Adrenal gland (tissue), 12 donors: Measurements from ENCODE around the gene PMEPA1. TPM values are rescaled to one million over a fixed set of nuclear protein-coding genes. Genes with fewer than 3 reads are reported as not detected.

ENCODE experiments used
- DNase-seq, 7 donors: peaks; one replicate each; pipeline ENCODE4 v3.0.0-alpha.2; 2019 to 2020
- H3K27ac ChIP-seq, 5 donors: fragments of 200-600 bp; sonication (generic) in 4 of 5; 1 replicate in 3 of 5; 2 replicates in 2 of 5; pipeline versions ENCODE4 v1.5.1 to v1.8.0; 2016 to 2020; ENCODE audit warnings: mild to moderate bottlenecking in 1 of 5
- H3K27me3 ChIP-seq: fragments of 200-600 bp; 2 replicates; pipeline ENCODE4 v1.8.0; 2021
- H3K36me3 ChIP-seq, 2 donors: fragments of 200-600 bp; replicated peaks in 1 of 2; 1 replicate in 1 of 2; 2 replicates in 1 of 2; pipeline versions ENCODE4 v1.5.1 to v1.8.0; 2018 to 2022
- H3K4me1 ChIP-seq, 2 donors: fragments of 200-600 bp; replicated peaks in 1 of 2; 1 replicate in 1 of 2; 2 replicates in 1 of 2; pipeline versions ENCODE4 v1.5.1 to v1.8.0; 2018 to 2021
- H3K4me3 ChIP-seq, 4 donors: fragments of 200-600 bp; sonication (generic) in 3 of 4; one replicate each; pipeline ENCODE4 v1.5.1; 2016 to 2018
- H3K9me3 ChIP-seq, 3 donors: fragments of 200-600 bp; sonication (generic) in 1 of 3; replicated peaks in 1 of 3; 1 replicate in 2 of 3; 2 replicates in 1 of 3; pipeline versions ENCODE4 v1.5.1 to v1.8.0; 2016 to 2021
- POLR2A ChIP-seq, 2 donors: fragments of 450-650 bp; IDR thresholded peaks; one replicate each; pipeline ENCODE4 v1.6.1; 2017; ENCODE audit warnings: antibody characterized with exemption in 2 of 2, mild to moderate bottlenecking in 2 of 2, moderate library complexity in 1 of 2
- WGBS, 4 donors: extraction: QIAGEN DNeasy Blood & Tissue Kit in 2 of 4; methylation state at CpG; one replicate each; pipeline versions ENCODE4 v1.1.5 to v1.1.7; 2013 to 2017; 5-methylcytosine and 5-hydroxymethylcytosine counted together
- intact Hi-C, 2 donors: fragments of 100-400 bp; cut with DNase I; formaldehyde crosslinking; loops; one replicate each; pipeline versions ENCODE4 v1.14.1 to v1.15.0; 2022 to 2023
- polyA plus RNA-seq, 3 donors: library from polyadenylated mRNA; stranded (reverse); fragments of 200-250 nt in 2 of 3; fragments of 350-450 nt in 1 of 3; fragmentation: Illumina TruSeq in 1 of 3; extraction: RNeasy Lipid Tissue Mini Kit (QIAGEN cat#74804) in 1 of 3; gene quantifications; one replicate each; pipeline ENCODE4 v1.2.3, GENCODE V29; 2013 to 2014
- total RNA-seq, 9 donors: library from RNA; depleted of rRNA in 4 of 9; stranded (reverse); fragments of >200 nt in 4 of 9; fragments of 120-200 nt in 1 of 9; fragmentation: NEBNext Ultra II Directional in 1 of 9; extraction: Animal tissue kit (Norgen Biotek cat#: 25700) in 1 of 9; gene quantifications; one replicate each; pipeline versions ENCODE4 v1.1.0 to v1.2.4, GENCODE V29; 2013 to 2023
- TF ChIP-seq, protein P1 (sequence below), 6 experiments: fragments of 450-650 bp in 4 of 6; fragments of 200-600 bp in 2 of 6; sonication (generic) in 1 of 6; IDR thresholded peaks; 1 replicate in 5 of 6; 2 replicates in 1 of 6; pipeline versions ENCODE4 v1.5.1 to v1.8.0; 2016 to 2021; ENCODE audit warnings: antibody characterized with exemption in 6 of 6, mild to moderate bottlenecking in 2 of 6, moderate library complexity in 1 of 6
- donor health status: healthy with polysubstance abuse.
- donor health status: Bipolar disorder and iron deficiency.
- donor health status: DM: yes; HTN: yes; CAD: no.
- donor health status: DM: no; HTN: no; CAD: no.
- donor health status: DM: no; HTN: no; CAD: no.
- donor health status: DM: yes; HTN: yes; CAD: no.

Gene PMEPA1
- total and polyA plus RNA-seq, 12 donors = 1.2 to 36.0 (median 10.0) TPM

DNA sequence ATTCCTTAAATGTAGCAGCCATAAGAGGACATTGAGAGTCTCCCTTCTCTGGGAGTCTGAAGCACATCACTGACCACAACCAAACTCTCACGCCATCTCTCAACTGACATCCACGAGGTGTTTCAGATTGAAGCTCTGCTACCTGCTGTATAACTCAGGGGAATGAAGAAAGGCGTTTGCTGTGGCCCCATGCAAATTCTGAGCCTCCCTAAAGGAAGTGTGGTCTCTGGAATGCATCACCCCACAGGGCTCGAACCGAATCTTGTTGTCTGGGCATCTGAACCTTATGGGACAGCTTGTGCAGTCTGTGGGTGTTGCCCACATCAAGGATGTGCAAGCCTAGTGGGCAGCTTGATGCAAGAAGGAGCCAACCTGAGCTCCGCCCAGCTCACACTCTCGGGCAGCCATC lies 10.9 kb downstream of the PMEPA1 start:
- Histone ChIP-seq H3K36me3 (no peaks in the 10 kb centered on the region), H3K4me1 (peaks cover 0 to 13% of the 10 kb centered on the region in 2 donors), H3K27ac (peak overlapping the region in 3 of 5 donors; percentile 25 to 81 (median 62)), H3K27me3 (no peaks in the 10 kb centered on the region), H3K4me3 (no peak overlapping the region), H3K9me3 (no peaks in the 10 kb centered on the region)
- TF ChIP-seq, protein P1, sequence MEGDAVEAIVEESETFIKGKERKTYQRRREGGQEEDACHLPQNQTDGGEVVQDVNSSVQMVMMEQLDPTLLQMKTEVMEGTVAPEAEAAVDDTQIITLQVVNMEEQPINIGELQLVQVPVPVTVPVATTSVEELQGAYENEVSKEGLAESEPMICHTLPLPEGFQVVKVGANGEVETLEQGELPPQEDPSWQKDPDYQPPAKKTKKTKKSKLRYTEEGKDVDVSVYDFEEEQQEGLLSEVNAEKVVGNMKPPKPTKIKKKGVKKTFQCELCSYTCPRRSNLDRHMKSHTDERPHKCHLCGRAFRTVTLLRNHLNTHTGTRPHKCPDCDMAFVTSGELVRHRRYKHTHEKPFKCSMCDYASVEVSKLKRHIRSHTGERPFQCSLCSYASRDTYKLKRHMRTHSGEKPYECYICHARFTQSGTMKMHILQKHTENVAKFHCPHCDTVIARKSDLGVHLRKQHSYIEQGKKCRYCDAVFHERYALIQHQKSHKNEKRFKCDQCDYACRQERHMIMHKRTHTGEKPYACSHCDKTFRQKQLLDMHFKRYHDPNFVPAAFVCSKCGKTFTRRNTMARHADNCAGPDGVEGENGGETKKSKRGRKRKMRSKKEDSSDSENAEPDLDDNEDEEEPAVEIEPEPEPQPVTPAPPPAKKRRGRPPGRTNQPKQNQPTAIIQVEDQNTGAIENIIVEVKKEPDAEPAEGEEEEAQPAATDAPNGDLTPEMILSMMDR (IDR thresholded peaks at IDR 0.05) = no peak
- no peak for TF ChIP-seq POLR2A (IDR thresholded peaks at IDR 0.05)
- WGBS, 4 donors = 71 to 79% (median 78%) methylated on average over 4 to 7 of the region's 7 CpGs
- no peak for DNase-seq
- intact Hi-C loops = no loop called here

DNA sequence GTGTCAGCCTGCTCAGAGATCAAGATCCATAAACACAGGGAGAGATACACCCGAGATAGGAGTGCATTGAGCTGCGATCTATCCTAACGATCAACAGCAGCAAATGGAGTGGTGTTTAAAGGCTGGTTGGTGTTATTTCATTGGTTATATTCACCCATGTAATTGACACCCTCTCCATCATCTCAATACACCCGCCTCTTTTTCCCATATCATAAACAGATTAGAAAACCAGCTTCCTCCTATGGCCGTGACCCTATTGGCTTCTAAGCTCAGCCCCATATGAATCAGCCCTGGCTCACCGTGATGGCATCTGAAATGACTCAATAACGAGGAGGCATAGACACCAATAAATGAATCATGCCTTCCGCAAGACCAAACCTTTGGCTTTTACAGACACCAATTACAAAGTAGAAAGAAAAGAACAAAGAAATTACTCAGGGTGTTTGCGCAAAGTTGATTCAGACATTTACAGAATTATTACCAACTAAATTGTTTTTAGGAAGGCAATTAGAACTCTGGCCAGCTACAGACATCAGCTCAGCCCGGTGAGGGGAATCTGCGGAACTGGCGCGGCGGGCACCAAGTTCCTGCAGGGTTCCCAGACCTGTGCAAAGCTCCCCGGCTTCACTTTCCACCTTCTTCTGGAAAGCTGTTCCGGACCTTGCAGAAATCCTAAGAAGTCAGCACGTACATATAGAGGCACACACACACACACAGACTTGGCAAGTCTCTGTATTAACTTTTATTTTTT lies 11.5 kb downstream of the PMEPA1 start:
- Histone ChIP-seq H3K4me3 (no peak overlapping the region), H3K36me3 (no peaks in the 10 kb centered on the region), H3K27me3 (no peaks in the 10 kb centered on the region), H3K4me1 (peaks cover 0 to 15% of the 10 kb centered on the region in 2 donors), H3K9me3 (no peaks in the 10 kb centered on the region), H3K27ac (peak overlapping the region in 4 of 5 donors; percentile 25 to 81 (median 52))
- intact Hi-C loops = no loop called here
- TF ChIP-seq, protein P1 (IDR thresholded peaks at IDR 0.05) = no peak
- peak in 1 of 2 donors; percentile 25 for TF ChIP-seq POLR2A (IDR thresholded peaks at IDR 0.05)
- 42 to 68% (median 54%) methylated on average over 17 of the region's 17 CpGs for WGBS, 4 donors
- peak; percentile 64 to 87 (median 82) for DNase-seq

DNA sequence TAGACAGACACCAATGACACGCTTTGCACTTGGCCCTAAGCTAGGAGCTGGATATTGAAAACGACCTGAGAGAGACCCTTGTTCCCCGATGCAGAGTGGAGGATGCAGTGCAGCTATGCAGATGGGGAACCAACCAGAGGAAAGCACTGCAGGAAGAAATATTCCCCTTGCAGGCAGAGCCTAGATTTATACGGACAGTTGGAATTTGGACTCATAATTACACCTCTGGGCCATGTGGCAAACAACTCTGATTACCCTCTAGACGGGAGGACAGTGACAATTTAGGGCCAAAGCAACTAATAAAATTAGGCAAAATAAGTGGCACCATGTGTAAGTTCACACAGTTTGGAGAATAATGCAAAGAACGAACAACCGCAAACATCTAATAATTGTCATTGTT lies 12.3 kb downstream of the PMEPA1 start:
- Histone ChIP-seq H3K9me3 (no peaks in the 10 kb centered on the region), H3K4me1 (peaks cover 0 to 19% of the 10 kb centered on the region in 2 donors), H3K36me3 (no peaks in the 10 kb centered on the region), H3K27me3 (no peaks in the 10 kb centered on the region), H3K4me3 (no peak overlapping the region), H3K27ac (peak overlapping the region in 1 of 5 donors; percentile 48)
- no peak for DNase-seq
- 59 to 73% (median 67%) methylated on average over 7 of the region's 7 CpGs for WGBS, 4 donors
- intact Hi-C loops = no loop called here
- TF ChIP-seq POLR2A (IDR thresholded peaks at IDR 0.05) = no peak
- TF ChIP-seq, protein P1 (IDR thresholded peaks at IDR 0.05) = no peak

DNA sequence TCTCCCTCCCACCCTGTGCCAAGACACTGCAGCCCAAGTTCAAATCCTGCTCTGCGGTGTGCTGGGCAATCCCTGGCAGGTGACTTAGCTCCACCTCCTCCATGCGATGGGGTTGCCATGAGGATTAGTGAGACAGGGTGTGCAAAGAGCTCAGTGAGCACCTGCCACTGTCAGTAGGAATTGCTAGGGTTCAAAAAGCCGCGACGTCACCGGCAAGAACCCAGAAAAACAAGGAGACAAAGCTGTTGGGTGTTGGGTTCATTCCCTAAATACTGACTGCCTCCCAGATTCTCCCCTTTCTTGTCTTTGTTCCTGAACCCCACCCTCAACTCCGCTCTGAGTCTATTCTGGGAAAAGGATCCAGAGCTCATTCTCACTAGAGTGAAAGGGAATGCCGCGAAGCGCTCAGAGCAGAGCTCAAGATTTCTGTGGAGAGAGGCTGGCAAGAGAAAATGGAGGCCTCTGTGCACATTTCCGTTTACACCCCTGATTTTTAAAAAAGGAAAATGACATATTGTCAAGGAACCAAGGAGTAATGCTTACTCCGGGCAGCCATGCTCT lies 13.3 kb downstream of the PMEPA1 start:
- Histone ChIP-seq H3K9me3 (no peaks in the 10 kb centered on the region), H3K27me3 (no peaks in the 10 kb centered on the region), H3K4me3 (no peak overlapping the region), H3K36me3 (no peaks in the 10 kb centered on the region), H3K4me1 (peaks cover 0 to 19% of the 10 kb centered on the region in 2 donors), H3K27ac (no peak overlapping the region)
- TF ChIP-seq, protein P1 (IDR thresholded peaks at IDR 0.05) = no peak
- no peak for TF ChIP-seq POLR2A (IDR thresholded peaks at IDR 0.05)
- intact Hi-C loops = no loop called here
- no peak for DNase-seq
- WGBS, 4 donors = 90 to 96% (median 94%) methylated on average over 12 of the region's 12 CpGs
